ENCODE results near the gene CACNA1I.
A peak's percentile ranks its signal among the peaks of the same experiment; 100 is the strongest.

Gene CACNA1I

DNA sequence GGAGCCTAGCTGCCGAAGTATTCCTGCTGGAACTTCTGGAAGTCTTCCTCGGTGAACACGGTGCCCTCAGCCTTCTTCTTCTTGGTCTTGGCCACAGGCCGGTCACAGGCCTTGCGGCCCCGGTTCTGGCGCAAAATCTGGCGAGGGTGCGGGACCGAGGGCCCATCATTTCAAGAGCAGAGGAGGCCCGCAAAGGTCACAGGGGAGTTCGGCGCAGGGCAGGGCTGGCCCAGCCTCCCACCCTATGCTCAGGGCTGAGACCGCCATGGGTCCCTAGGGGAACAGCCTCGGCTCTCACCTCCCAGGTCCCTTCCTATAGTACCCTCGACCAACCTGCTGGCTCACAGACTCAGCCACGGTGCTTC, 41.1 kb upstream of the CACNA1I start:
- peak overlapping the region; percentile 16 for H3K27ac ChIP-seq (ENCODE audit: low read depth, low read length)
- no peak overlapping the region for H3K4me3 ChIP-seq (ENCODE audit: low read length)
- no peak overlapping the region for H3K9ac ChIP-seq (ENCODE audit: low read length)
- H3K36me3 ChIP-seq (ENCODE audit: control insufficient read depth, insufficient read depth, low read length) = peaks cover 7% of the 10 kb centered on the region
- H3K27me3 ChIP-seq (ENCODE audit: control insufficient read depth, insufficient read depth, low read length) = no peaks in the 10 kb centered on the region
- H3K4me1 ChIP-seq (ENCODE audit: control insufficient read depth, insufficient read depth, low read length) = peaks cover 23% of the 10 kb centered on the region

GRCh38 chr22:39530116-39530515, 40.4 kb upstream of the CACNA1I start:
- Histone ChIP-seq H3K27ac (ENCODE audit: low read depth, low read length) (no peak overlapping the region), H3K9ac (ENCODE audit: low read length) (no peak overlapping the region)

GRCh38 chr22:39530692-39531331, 39.7 kb upstream of the CACNA1I start:
- Histone ChIP-seq H3K4me1 (ENCODE audit: control insufficient read depth, insufficient read depth, low read length) (peaks cover 21% of the 10 kb centered on the region), H3K9ac (ENCODE audit: low read length) (no peak overlapping the region), H3K4me3 (ENCODE audit: low read length) (no peak overlapping the region), H3K36me3 (ENCODE audit: control insufficient read depth, insufficient read depth, low read length) (peaks cover 5% of the 10 kb centered on the region), H3K27me3 (ENCODE audit: control insufficient read depth, insufficient read depth, low read length) (no peaks in the 10 kb centered on the region), H3K27ac (ENCODE audit: low read depth, low read length) (no peak overlapping the region)

More at GRCh38 chr22:39530116-39530515, 40.4 kb upstream of the CACNA1I start:
- H3K4me3 ChIP-seq (ENCODE audit: low read length) = no peak overlapping the region
- peaks cover 21% of the 10 kb centered on the region for H3K4me1 ChIP-seq (ENCODE audit: control insufficient read depth, insufficient read depth, low read length)
- H3K27me3 ChIP-seq (ENCODE audit: control insufficient read depth, insufficient read depth, low read length) = no peaks in the 10 kb centered on the region
- H3K36me3 ChIP-seq (ENCODE audit: control insufficient read depth, insufficient read depth, low read length) = peaks cover 5% of the 10 kb centered on the region

DNA sequence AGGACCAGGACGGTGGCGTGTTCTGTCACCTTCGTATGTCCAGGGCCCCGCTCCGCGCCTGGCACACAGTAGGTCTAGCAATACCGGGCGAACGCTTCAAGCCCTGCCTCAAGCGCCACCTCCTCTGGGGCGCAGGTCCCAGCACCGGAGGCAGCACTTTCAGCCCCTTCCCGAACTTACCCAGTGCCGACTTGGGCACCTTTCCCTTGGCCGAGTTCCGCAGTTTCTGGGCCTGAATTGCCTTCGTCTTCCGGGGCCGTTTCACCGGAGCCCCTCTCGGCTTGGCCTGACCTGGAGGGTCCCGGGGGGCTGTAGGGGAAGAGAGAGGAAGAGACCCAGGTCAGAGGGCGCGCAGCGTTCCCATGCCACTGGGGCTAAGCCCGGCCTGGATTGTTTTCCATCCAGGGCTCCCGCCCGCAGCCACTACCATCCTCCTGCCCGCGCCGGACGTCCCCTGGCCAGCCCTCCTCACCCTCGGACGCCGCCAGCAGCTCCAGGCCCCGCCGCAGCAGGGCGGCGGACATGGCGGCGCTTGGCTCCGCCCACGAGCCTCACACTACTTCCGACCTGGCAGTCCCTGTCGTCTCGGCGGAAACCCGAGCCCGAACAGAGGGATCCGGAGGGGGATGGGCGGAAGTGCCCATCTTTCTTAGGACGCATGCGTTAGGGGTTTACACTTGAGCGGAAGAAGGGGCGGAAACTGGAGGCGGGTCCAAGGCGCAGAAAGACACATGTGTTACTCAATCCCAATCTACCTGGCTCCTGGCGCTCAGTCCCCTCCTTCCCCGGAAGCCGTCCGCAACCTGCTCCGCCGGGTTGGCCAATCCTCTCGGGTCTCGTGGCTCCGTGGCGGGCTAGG, 38.1 kb upstream of the CACNA1I start, which contains the start of gene RPS19BP1:
TSS of gene RPS19BP1 (minus strand) at position 534 of the 859 bp plus-strand sequence. CDS start at position 524, 10 bp downstream.
- no peaks in the 10 kb centered on the region for H3K27me3 ChIP-seq (ENCODE audit: control insufficient read depth, insufficient read depth, low read length)
- peak within 1 kb of the TSS; percentile 79 for H3K27ac ChIP-seq (ENCODE audit: low read depth, low read length)
- peak within 1 kb of the TSS; percentile 83 for H3K4me3 ChIP-seq (ENCODE audit: low read length)
- peaks cover 21% of the 10 kb centered on the region for H3K4me1 ChIP-seq (ENCODE audit: control insufficient read depth, insufficient read depth, low read length)
- peaks cover 5% of the 10 kb centered on the region for H3K36me3 ChIP-seq (ENCODE audit: control insufficient read depth, insufficient read depth, low read length)
- peak within 1 kb of the TSS; percentile 87 for H3K9ac ChIP-seq (ENCODE audit: low read length)

DNA sequence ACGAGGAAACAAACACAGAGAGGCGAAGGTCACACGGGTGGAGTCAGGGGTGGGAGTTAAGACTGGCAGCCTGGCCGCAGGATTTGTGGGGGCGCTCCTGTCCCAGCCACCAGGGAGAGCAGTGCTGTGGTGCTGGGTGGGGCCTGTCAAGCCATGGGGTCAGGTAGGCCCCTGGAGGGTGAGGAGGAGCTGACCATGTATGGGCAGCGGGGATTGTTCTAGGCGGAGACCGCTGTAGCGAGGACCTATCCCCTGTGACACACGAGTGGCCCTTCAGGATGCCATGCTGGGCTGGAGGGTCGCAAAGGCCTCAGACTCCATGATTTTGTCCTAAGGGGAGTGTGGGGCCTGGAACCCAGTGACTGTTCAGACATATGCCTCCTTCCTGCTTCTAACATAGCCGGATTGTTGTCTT, 36.5 kb upstream of the CACNA1I start:
- peaks cover 5% of the 10 kb centered on the region for H3K36me3 ChIP-seq (ENCODE audit: control insufficient read depth, insufficient read depth, low read length)
- no peak overlapping the region for H3K4me3 ChIP-seq (ENCODE audit: low read length)
- no peaks in the 10 kb centered on the region for H3K27me3 ChIP-seq (ENCODE audit: control insufficient read depth, insufficient read depth, low read length)
- peaks cover 14% of the 10 kb centered on the region for H3K4me1 ChIP-seq (ENCODE audit: control insufficient read depth, insufficient read depth, low read length)
- H3K9ac ChIP-seq (ENCODE audit: low read length) = no peak overlapping the region
- no peak overlapping the region for H3K27ac ChIP-seq (ENCODE audit: low read depth, low read length)

DNA sequence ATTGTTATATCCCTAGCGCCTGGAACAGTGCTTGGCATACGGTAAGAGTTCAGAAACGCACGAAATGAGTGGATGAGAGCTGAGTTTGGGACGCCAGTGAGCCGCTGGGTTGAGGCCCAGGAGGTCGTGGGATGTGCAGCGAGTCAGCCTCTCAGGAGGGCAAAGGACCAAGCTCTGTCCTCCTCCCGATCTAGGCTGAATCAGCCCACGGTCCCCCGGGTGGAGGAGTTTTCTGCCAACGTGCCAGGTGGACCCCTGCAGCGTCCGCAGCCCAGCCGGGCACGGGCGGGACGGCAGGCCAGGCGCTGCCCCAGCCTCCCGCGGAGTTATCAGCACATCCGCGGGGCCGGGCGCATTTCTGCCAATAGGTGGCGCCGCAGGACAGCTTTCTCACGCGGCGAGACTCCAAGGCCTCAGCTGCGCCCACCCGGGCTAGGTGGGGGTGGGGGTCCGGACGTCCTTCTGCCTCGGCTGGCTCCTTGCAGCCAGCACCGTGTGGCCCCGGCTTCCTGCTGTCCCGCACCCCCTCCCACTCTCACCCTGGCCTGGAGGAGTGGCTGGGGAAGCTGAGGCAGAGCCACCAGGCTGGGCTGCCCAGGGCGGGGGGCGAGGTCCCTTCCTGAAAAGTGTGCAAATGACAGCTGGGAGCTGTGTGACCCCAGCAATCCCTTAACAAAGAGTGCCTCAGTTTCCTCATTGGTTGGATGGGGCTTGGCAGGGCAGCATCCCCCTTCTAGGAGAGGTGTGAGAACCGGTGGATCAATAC, 35.8 kb upstream of the CACNA1I start:
- Histone ChIP-seq H3K4me1 (ENCODE audit: control insufficient read depth, insufficient read depth, low read length) (peaks cover 14% of the 10 kb centered on the region), H3K36me3 (ENCODE audit: control insufficient read depth, insufficient read depth, low read length) (peaks cover 5% of the 10 kb centered on the region), H3K4me3 (ENCODE audit: low read length) (no peak overlapping the region), H3K27me3 (ENCODE audit: control insufficient read depth, insufficient read depth, low read length) (no peaks in the 10 kb centered on the region), H3K9ac (ENCODE audit: low read length) (no peak overlapping the region), H3K27ac (ENCODE audit: low read depth, low read length) (no peak overlapping the region)

- H3K4me3 ChIP-seq (ENCODE audit: low read length) = no peak overlapping the region
- no peak overlapping the region for H3K9ac ChIP-seq (ENCODE audit: low read length)
- H3K36me3 ChIP-seq (ENCODE audit: control insufficient read depth, insufficient read depth, low read length) = peaks cover 5% of the 10 kb centered on the region
- H3K27me3 ChIP-seq (ENCODE audit: control insufficient read depth, insufficient read depth, low read length) = no peaks in the 10 kb centered on the region
- peaks cover 14% of the 10 kb centered on the region for H3K4me1 ChIP-seq (ENCODE audit: control insufficient read depth, insufficient read depth, low read length)
- H3K27ac ChIP-seq (ENCODE audit: low read depth, low read length) = no peak overlapping the region
Observed at GRCh38 chr22:39535357-39535725, 35.2 kb upstream of the CACNA1I start.

- H3K36me3 ChIP-seq (ENCODE audit: control insufficient read depth, insufficient read depth, low read length) = peaks cover 4% of the 10 kb centered on the region
- H3K27me3 ChIP-seq (ENCODE audit: control insufficient read depth, insufficient read depth, low read length) = no peaks in the 10 kb centered on the region
- peaks cover 11% of the 10 kb centered on the region for H3K4me1 ChIP-seq (ENCODE audit: control insufficient read depth, insufficient read depth, low read length)
- no peak overlapping the region for H3K9ac ChIP-seq (ENCODE audit: low read length)
- no peak overlapping the region for H3K4me3 ChIP-seq (ENCODE audit: low read length)
- H3K27ac ChIP-seq (ENCODE audit: low read depth, low read length) = no peak overlapping the region
Observed at GRCh38 chr22:39535831-39536449, 34.6 kb upstream of the CACNA1I start.

DNA sequence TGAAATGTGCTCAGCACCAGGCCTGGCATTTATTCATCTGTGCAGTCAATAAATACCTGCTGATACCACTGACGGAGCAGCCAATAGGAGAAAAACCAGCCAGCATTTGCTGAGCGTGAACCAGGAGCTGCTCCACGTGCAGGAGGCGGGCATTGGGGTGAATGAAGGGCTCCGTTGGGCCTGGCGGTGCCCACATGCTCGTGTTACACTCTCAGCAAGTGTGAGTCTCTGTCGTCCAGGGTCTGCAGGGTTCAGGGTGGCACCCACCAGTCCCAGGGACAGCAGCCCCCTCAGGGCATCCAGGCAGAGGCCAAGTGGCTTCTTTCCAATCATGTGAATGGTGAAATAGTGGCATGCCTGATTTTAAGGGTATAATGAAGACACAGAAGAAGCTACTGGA, 33.8 kb upstream of the CACNA1I start:
- H3K36me3 ChIP-seq (ENCODE audit: control insufficient read depth, insufficient read depth, low read length) = no peaks in the 10 kb centered on the region
- no peak overlapping the region for H3K27ac ChIP-seq (ENCODE audit: low read depth, low read length)
- H3K9ac ChIP-seq (ENCODE audit: low read length) = no peak overlapping the region
- no peak overlapping the region for H3K4me3 ChIP-seq (ENCODE audit: low read length)
- H3K27me3 ChIP-seq (ENCODE audit: control insufficient read depth, insufficient read depth, low read length) = no peaks in the 10 kb centered on the region
- H3K4me1 ChIP-seq (ENCODE audit: control insufficient read depth, insufficient read depth, low read length) = peaks cover 3% of the 10 kb centered on the region

GRCh38 chr22:39537975-39538374, 32.6 kb upstream of the CACNA1I start:
- no peaks in the 10 kb centered on the region for H3K27me3 ChIP-seq (ENCODE audit: control insufficient read depth, insufficient read depth, low read length)
- H3K27ac ChIP-seq (ENCODE audit: low read depth, low read length) = no peak overlapping the region
- no peak overlapping the region for H3K9ac ChIP-seq (ENCODE audit: low read length)
- no peak overlapping the region for H3K4me3 ChIP-seq (ENCODE audit: low read length)
- H3K36me3 ChIP-seq (ENCODE audit: control insufficient read depth, insufficient read depth, low read length) = no peaks in the 10 kb centered on the region
- no peaks in the 10 kb centered on the region for H3K4me1 ChIP-seq (ENCODE audit: control insufficient read depth, insufficient read depth, low read length)

GRCh38 chr22:39543095-39543494, 27.5 kb upstream of the CACNA1I start:
- H3K27ac ChIP-seq (ENCODE audit: low read depth, low read length) = no peak overlapping the region
- H3K4me1 ChIP-seq (ENCODE audit: control insufficient read depth, insufficient read depth, low read length) = no peaks in the 10 kb centered on the region
- no peaks in the 10 kb centered on the region for H3K36me3 ChIP-seq (ENCODE audit: control insufficient read depth, insufficient read depth, low read length)
- H3K9ac ChIP-seq (ENCODE audit: low read length) = no peak overlapping the region
- no peak overlapping the region for H3K4me3 ChIP-seq (ENCODE audit: low read length)
- peaks cover 3% of the 10 kb centered on the region for H3K27me3 ChIP-seq (ENCODE audit: control insufficient read depth, insufficient read depth, low read length)
